ENCODE data around the gene HYAL1. TPM values are rescaled to one million over a fixed set of nuclear protein-coding genes. Genes with fewer than 3 reads are reported as not detected.
A peak's percentile ranks its signal among the peaks of the same experiment; 100 is the strongest.

The HYAL1 gene
- total and polyA plus RNA-seq, 7 donors: 2.4 to 15.1 (median 4.6) TPM

GRCh38 chr3:50293079-50293801 lies 10.1 kb downstream of the HYAL1 start:
- Histone ChIP-seq H3K27me3 (no peaks in the 10 kb centered on the region), H3K36me3 (peaks cover 9 to 24% (median 20%) of the 10 kb centered on the region in 4 donors), H3K9me3 (no peaks in the 10 kb centered on the region), H3K4me1 (peaks cover 0 to 38% (median 29%) of the 10 kb centered on the region in 4 donors), H3K4me3 (peak overlapping the region in 3 of 4 donors; percentile 85 to 100 (median 86)), H3K27ac (peak overlapping the region; percentile 88 to 95 (median 91))
- intact Hi-C loops (cut with DNase I): no loop called here
- WGBS, 2 donors: 77 to 82% methylated on average over 12 of the region's 12 CpGs
- DNase-seq: peak; percentile 68
- TF ChIP-seq POLR2A (IDR thresholded peaks at IDR 0.05) (no peak), POLR2AphosphoS5 (IDR thresholded peaks at IDR 0.05) (no peak), CTCF (IDR thresholded peaks at IDR 0.05) (no peak)

GRCh38 chr3:50292159-50293078 lies 11.0 kb downstream of the HYAL1 start, which contains the start of gene IFRD2:
Gene IFRD2, minus strand, starts transcription at chr3:50292429. Its CDS starts 155 bp downstream, at chr3:50292274.
- peaks cover 0 to 31% (median 26%) of the 10 kb centered on the region in 4 donors for H3K4me1 ChIP-seq
- H3K4me3 ChIP-seq: peak within 1 kb of the TSS; percentile 85 to 100 (median 92)

GRCh38 chr3:50290161-50290641 lies 13.2 kb downstream of the HYAL1 start:
- Histone ChIP-seq H3K9me3 (no peaks in the 10 kb centered on the region), H3K4me1 (peaks cover 0 to 31% (median 26%) of the 10 kb centered on the region in 4 donors), H3K36me3 (peaks cover 15 to 44% (median 29%) of the 10 kb centered on the region in 4 donors), H3K27ac (no peak overlapping the region), H3K27me3 (no peaks in the 10 kb centered on the region), H3K4me3 (no peak overlapping the region)
- TF ChIP-seq CTCF (IDR thresholded peaks at IDR 0.05): no peak
- TF ChIP-seq POLR2A (IDR thresholded peaks at IDR 0.05): no peak
- no peak for TF ChIP-seq POLR2AphosphoS5 (IDR thresholded peaks at IDR 0.05)
- TF ChIP-seq EP300 (IDR thresholded peaks at IDR 0.05): no peak
- intact Hi-C loops (cut with DNase I): no loop called here
- 93 to 96% methylated on average over 16 of the region's 16 CpGs for WGBS, 2 donors
- DNase-seq: peak; percentile 66

More at GRCh38 chr3:50292159-50293078, 11.0 kb downstream of the HYAL1 start, which contains the start of gene IFRD2:
- TF ChIP-seq EP300 (IDR thresholded peaks at IDR 0.05) (no peak), CTCF (IDR thresholded peaks at IDR 0.05) (no peak), POLR2A (IDR thresholded peaks at IDR 0.05) (peak in 1 of 2 donors; percentile 53), POLR2AphosphoS5 (IDR thresholded peaks at IDR 0.05) (peak; percentile 73 to 94 (median 83))
- peaks cover 15 to 32% (median 25%) of the 10 kb centered on the region in 4 donors for H3K36me3 ChIP-seq
- H3K9me3 ChIP-seq: no peaks in the 10 kb centered on the region
- intact Hi-C loops (cut with DNase I): no loop called here
- H3K27me3 ChIP-seq: no peaks in the 10 kb centered on the region
- peak within 1 kb of the TSS; percentile 88 to 95 (median 91) for H3K27ac ChIP-seq
- 1 to 2% methylated on average over 67 of the region's 67 CpGs for WGBS, 2 donors
- DNase-seq: peak; percentile 99

GRCh38 chr3:50289130-50289529 lies 14.2 kb downstream of the HYAL1 start:
- 97% methylated on average over 6 of the region's 6 CpGs for WGBS, 2 donors
- Histone ChIP-seq H3K27me3 (no peaks in the 10 kb centered on the region), H3K27ac (no peak overlapping the region), H3K4me3 (no peak overlapping the region), H3K9me3 (no peaks in the 10 kb centered on the region), H3K36me3 (peaks cover 15 to 44% (median 29%) of the 10 kb centered on the region in 4 donors), H3K4me1 (peaks cover 0 to 31% (median 26%) of the 10 kb centered on the region in 4 donors)
- intact Hi-C loops (cut with DNase I): no loop called here
- peak; percentile 63 for DNase-seq
- TF ChIP-seq POLR2A (IDR thresholded peaks at IDR 0.05): no peak
- TF ChIP-seq CTCF (IDR thresholded peaks at IDR 0.05): no peak
- TF ChIP-seq EP300 (IDR thresholded peaks at IDR 0.05): no peak
- TF ChIP-seq POLR2AphosphoS5 (IDR thresholded peaks at IDR 0.05): no peak
